HUES6 (cell line): ENCODE measurements around the gene RIC1.

Experiments
- H3K27ac ChIP-seq: 2 replicates; pipeline ENCODE4 v1.7.0; 2013; ENCODE audit warnings: low read depth, mild to moderate bottlenecking, low read length, inconsistent platforms
- H3K27me3 ChIP-seq: 2 replicates; pipeline ENCODE4 v1.6.1; 2013; ENCODE audit warnings: low read length; ENCODE audit not compliant: control insufficient read depth, insufficient read depth
- H3K36me3 ChIP-seq: 2 replicates; pipeline ENCODE4 v1.6.1; 2013; ENCODE audit warnings: low read length; ENCODE audit not compliant: control insufficient read depth, insufficient read depth
- H3K4me1 ChIP-seq: 2 replicates; pipeline ENCODE4 v1.6.1; 2013; ENCODE audit warnings: low read length; ENCODE audit not compliant: control insufficient read depth, insufficient read depth
- H3K4me3 ChIP-seq: 2 replicates; pipeline ENCODE4 v1.5.1; 2013; ENCODE audit warnings: low read depth, low read length
- H3K9ac ChIP-seq: one replicate; pipeline ENCODE4 v1.6.1; 2013; ENCODE audit warnings: mild to moderate bottlenecking, low read length
- H3K9me3 ChIP-seq: 2 replicates; pipeline ENCODE4 v1.6.1; 2013; ENCODE audit warnings: low read depth, low read length; ENCODE audit not compliant: control insufficient read depth, insufficient read depth

RIC1 gene

GRCh38 chr9:5811751-5812150 lies 182.8 kb downstream of the RIC1 start:
- Histone ChIP-seq H3K9ac (no peak overlapping the region), H3K4me3 (no peak overlapping the region), H3K36me3 (peaks cover 21% of the 10 kb centered on the region), H3K9me3 (no peaks in the 10 kb centered on the region), H3K27ac (no peak overlapping the region), H3K27me3 (no peaks in the 10 kb centered on the region), H3K4me1 (no peaks in the 10 kb centered on the region)

DNA sequence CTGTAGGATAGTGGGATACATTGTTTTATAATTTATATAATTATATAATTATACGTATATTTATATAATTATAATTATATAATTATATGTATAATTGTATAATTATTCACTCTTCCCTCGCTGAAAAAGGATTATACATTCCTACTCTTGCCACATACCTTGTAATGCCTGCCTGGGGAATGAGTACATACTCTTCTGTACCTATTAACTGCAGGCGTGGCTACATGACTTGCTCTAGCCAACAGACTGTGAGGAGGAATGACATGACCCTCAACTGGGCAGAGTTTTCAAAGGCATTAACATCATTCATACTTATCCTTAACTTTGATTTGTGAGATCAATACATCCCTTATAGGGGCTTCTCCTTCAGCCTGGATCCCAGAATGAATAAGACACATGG lies 184.9 kb downstream of the RIC1 start:
- Histone ChIP-seq H3K9me3 (no peaks in the 10 kb centered on the region), H3K4me1 (no peaks in the 10 kb centered on the region), H3K9ac (no peak overlapping the region), H3K4me3 (no peak overlapping the region), H3K27ac (no peak overlapping the region), H3K36me3 (peaks cover 18% of the 10 kb centered on the region), H3K27me3 (no peaks in the 10 kb centered on the region)

- Histone ChIP-seq H3K27me3 (no peaks in the 10 kb centered on the region), H3K9ac (no peak overlapping the region), H3K9me3 (no peaks in the 10 kb centered on the region), H3K4me1 (no peaks in the 10 kb centered on the region), H3K27ac (no peak overlapping the region), H3K36me3 (peaks cover 9% of the 10 kb centered on the region; the same call in 1 of the 2 replicates), H3K4me3 (no peak overlapping the region)
These were observed 186.6 kb downstream of the RIC1 start for GRCh38 chr9:5815461-5815860.

DNA sequence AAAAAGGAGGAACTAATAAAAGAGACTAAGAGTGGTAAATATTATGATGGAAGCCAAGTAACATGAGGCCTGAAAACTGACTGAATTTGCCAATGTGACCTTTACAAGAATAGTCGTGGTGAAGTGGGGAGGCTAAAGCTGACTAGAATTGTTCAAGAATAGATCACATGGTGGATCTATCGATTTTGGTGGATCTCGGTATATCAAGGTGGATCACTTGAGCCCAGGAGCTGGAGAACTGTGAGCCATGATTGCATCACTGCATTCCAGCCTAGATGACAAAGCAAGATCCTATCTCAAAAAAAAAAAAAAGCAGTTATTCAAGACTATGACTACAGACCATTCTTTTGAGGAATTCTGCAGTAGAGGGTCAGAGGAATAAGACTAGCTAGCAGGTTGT lies 189.0 kb downstream of the RIC1 start:
- no peak overlapping the region for H3K27ac ChIP-seq
- H3K4me3 ChIP-seq = no peak overlapping the region
- H3K9me3 ChIP-seq = no peaks in the 10 kb centered on the region
- H3K27me3 ChIP-seq = no peaks in the 10 kb centered on the region
- H3K4me1 ChIP-seq = no peaks in the 10 kb centered on the region
- H3K9ac ChIP-seq = no peak overlapping the region
- peaks cover 3% of the 10 kb centered on the region for H3K36me3 ChIP-seq

DNA sequence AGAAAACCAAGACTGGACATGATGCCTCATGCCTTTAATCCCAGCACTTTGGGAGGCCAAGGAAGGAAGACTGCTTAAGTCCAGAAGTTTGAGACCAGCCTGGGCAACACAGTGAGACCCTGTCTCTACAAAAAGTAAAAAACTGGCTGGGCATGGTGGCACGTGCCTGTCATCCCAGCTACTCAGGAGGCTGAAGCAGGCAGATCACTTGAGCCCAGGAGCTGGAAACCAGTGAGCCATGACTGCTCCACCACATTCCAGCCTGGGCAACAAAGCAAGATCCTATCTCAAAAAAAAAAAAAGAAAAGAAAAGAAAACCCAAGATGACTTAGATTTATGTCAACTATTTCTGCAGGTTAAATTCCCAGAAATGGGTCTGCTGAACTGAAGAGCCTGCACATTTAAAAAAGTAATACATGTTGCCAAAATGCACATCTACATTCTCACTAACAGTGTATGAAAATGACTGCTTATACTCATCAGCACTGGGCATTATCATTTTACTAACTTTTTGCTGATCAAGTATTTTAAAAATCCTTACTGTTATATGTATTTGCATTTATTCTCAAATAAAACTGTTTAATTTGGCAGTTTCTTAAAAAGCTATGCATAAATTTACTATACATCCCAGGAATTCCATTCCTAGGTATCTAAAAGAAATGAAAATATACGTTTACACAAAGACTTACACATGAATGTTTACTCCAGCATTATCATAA lies 189.7 kb downstream of the RIC1 start:
- H3K4me3 ChIP-seq = no peak overlapping the region
- H3K4me1 ChIP-seq = no peaks in the 10 kb centered on the region
- H3K9ac ChIP-seq = no peak overlapping the region
- H3K36me3 ChIP-seq = peaks cover 6% of the 10 kb centered on the region
- H3K9me3 ChIP-seq = no peaks in the 10 kb centered on the region
- no peak overlapping the region for H3K27ac ChIP-seq
- H3K27me3 ChIP-seq = no peaks in the 10 kb centered on the region

DNA sequence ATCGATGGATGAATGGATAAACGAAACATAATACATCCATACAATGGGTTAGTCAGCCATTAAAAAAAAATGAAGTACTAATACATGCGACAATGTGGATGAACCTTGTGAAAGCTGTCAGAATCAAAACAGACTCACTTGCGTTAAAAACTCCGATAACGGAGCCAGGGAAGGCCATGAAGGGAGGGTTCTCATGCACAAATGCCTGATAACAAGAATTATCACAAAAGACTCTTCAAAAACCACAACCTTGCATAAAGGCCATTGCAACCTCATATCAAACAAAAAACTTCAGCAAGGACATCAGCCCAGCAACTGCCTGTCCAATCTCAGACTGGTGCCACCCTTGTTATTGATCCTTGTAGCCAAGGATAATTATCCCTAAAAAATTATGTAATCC lies 190.3 kb downstream of the RIC1 start:
- no peaks in the 10 kb centered on the region for H3K27me3 ChIP-seq
- H3K27ac ChIP-seq = no peak overlapping the region
- H3K9me3 ChIP-seq = no peaks in the 10 kb centered on the region
- H3K4me1 ChIP-seq = no peaks in the 10 kb centered on the region
- H3K4me3 ChIP-seq = no peak overlapping the region
- no peak overlapping the region for H3K9ac ChIP-seq
- peaks cover 7% of the 10 kb centered on the region for H3K36me3 ChIP-seq

GRCh38 chr9:5820425-5820824 lies 191.5 kb downstream of the RIC1 start:
- no peaks in the 10 kb centered on the region for H3K9me3 ChIP-seq
- no peaks in the 10 kb centered on the region for H3K27me3 ChIP-seq
- H3K36me3 ChIP-seq = peaks cover 12% of the 10 kb centered on the region
- H3K4me3 ChIP-seq = no peak overlapping the region
- H3K27ac ChIP-seq = no peak overlapping the region
- H3K4me1 ChIP-seq = no peaks in the 10 kb centered on the region
- no peak overlapping the region for H3K9ac ChIP-seq

GRCh38 chr9:5825223-5825622 lies 196.3 kb downstream of the RIC1 start:
- Histone ChIP-seq H3K27ac (no peak overlapping the region), H3K4me1 (no peaks in the 10 kb centered on the region), H3K27me3 (no peaks in the 10 kb centered on the region), H3K9me3 (no peaks in the 10 kb centered on the region), H3K36me3 (peaks cover 15% of the 10 kb centered on the region), H3K4me3 (no peak overlapping the region), H3K9ac (no peak overlapping the region)
